Breast epithelium (tissue), 4 donors: ENCODE data around the gene PPM1M. TPM values are rescaled to one million over a fixed set of nuclear protein-coding genes. Genes with fewer than 3 reads are reported as not detected.

ENCODE experiments used
- DNase-seq, 2 donors: peaks; one replicate each; pipeline ENCODE4 v3.0.0-alpha.2; 2019; ENCODE audit warnings: low spot score in 2 of 2
- H3K27ac ChIP-seq, 2 donors: fragments of 200-600 bp; sonication (generic) in 1 of 2; one replicate each; pipeline ENCODE4 v1.5.1; 2016 to 2019; ENCODE audit warnings: mild to moderate bottlenecking in 1 of 2
- H3K27me3 ChIP-seq, 2 donors: fragments of 200-600 bp; sonication (generic) in 1 of 2; one replicate each; pipeline versions ENCODE4 v1.5.1 to v1.6.0; 2017 to 2019; ENCODE audit warnings: control low read depth in 1 of 2, mild to moderate bottlenecking in 1 of 2
- H3K36me3 ChIP-seq: fragments of 200-600 bp; one replicate; pipeline ENCODE4 v1.5.1; 2019
- H3K4me1 ChIP-seq, 2 donors: fragments of 200-600 bp; sonication (generic); one replicate each; pipeline ENCODE4 v1.5.1; 2016 to 2019; ENCODE audit warnings: control low read depth in 1 of 2
- H3K4me3 ChIP-seq, 3 donors: fragments of 200-600 bp; sonication (generic); 1 replicate in 2 of 3; 2 replicates in 1 of 3; pipeline ENCODE4 v1.5.1; 2016 to 2019; ENCODE audit warnings: mild to moderate bottlenecking in 3 of 3, moderate library complexity in 2 of 3
- H3K9me3 ChIP-seq, 2 donors: fragments of 200-600 bp; sonication (generic) in 1 of 2; one replicate each; pipeline ENCODE4 v1.5.1; 2016 to 2019; ENCODE audit warnings: control low read depth in 1 of 2
- POLR2A ChIP-seq: fragments of 450-650 bp; IDR thresholded peaks from one replicate; pipeline ENCODE4 v1.6.1; 2016; ENCODE audit warnings: antibody characterized with exemption, mild to moderate bottlenecking, moderate library complexity
- POLR2AphosphoS5 ChIP-seq, 3 donors: sonication (generic); formaldehyde crosslinking; IDR thresholded peaks; one replicate each; pipeline ENCODE4 v1.6.1; 2017; ENCODE audit warnings: antibody characterized with exemption in 3 of 3
- intact Hi-C: fragments of 100-400 bp; cut with DNase I; formaldehyde crosslinking; loops from one replicate; pipeline ENCODE4 v1.15.1; 2023; ENCODE audit warnings: low total_unique reads
- total RNA-seq, 3 donors: library from RNA; depleted of rRNA; stranded (reverse); fragments of >200 nt; gene quantifications; one replicate each; pipeline ENCODE4 v1.1.0, GENCODE V29; 2016
- TF ChIP-seq, protein P1 (sequence below), 3 donors: fragments of 450-650 bp; IDR thresholded peaks; one replicate each; pipeline ENCODE4 v1.5.1; 2016 to 2017; ENCODE audit warnings: antibody characterized with exemption in 3 of 3, mild to moderate bottlenecking in 3 of 3, moderate library complexity in 3 of 3

The PPM1M gene
- total RNA-seq, 3 donors from 2014 or later: 15.4 to 31.2 (median 20.2) TPM

DNA sequence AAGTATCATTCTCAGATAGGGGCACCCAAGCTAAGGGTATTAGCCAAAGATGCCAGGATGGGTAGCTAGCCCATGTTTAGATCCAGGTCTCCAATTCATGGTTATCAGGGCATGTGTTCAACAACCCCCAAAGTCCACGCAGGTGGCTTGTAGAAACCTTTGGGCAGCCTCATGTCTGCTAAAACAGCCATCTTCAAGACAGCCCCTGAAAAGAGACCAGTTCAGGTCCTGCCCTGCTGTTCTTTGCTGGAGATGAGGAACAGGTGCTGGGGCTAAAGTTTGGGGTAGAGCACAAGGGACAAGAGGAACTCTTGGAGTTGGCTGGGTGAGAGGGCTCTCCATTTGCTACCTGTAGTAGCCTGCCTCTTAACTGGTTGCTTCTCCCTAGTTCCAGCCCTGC is 4.6 kb downstream of the PPM1M start:
- no peak for DNase-seq
- H3K9me3 ChIP-seq: no peaks in the 10 kb centered on the region
- H3K27me3 ChIP-seq: no peaks in the 10 kb centered on the region
- H3K36me3 ChIP-seq: no peaks in the 10 kb centered on the region
- H3K27ac ChIP-seq: no peak overlapping the region
- H3K4me1 ChIP-seq: peaks cover 0 to 6% of the 10 kb centered on the region in 2 donors
- no peak overlapping the region for H3K4me3 ChIP-seq
- TF ChIP-seq, protein P1, sequence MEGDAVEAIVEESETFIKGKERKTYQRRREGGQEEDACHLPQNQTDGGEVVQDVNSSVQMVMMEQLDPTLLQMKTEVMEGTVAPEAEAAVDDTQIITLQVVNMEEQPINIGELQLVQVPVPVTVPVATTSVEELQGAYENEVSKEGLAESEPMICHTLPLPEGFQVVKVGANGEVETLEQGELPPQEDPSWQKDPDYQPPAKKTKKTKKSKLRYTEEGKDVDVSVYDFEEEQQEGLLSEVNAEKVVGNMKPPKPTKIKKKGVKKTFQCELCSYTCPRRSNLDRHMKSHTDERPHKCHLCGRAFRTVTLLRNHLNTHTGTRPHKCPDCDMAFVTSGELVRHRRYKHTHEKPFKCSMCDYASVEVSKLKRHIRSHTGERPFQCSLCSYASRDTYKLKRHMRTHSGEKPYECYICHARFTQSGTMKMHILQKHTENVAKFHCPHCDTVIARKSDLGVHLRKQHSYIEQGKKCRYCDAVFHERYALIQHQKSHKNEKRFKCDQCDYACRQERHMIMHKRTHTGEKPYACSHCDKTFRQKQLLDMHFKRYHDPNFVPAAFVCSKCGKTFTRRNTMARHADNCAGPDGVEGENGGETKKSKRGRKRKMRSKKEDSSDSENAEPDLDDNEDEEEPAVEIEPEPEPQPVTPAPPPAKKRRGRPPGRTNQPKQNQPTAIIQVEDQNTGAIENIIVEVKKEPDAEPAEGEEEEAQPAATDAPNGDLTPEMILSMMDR (IDR thresholded peaks at IDR 0.05): no peak
- TF ChIP-seq POLR2A: no peak
- no peak for TF ChIP-seq POLR2AphosphoS5 (IDR thresholded peaks at IDR 0.05)
- intact Hi-C loops: no loop called here

DNA sequence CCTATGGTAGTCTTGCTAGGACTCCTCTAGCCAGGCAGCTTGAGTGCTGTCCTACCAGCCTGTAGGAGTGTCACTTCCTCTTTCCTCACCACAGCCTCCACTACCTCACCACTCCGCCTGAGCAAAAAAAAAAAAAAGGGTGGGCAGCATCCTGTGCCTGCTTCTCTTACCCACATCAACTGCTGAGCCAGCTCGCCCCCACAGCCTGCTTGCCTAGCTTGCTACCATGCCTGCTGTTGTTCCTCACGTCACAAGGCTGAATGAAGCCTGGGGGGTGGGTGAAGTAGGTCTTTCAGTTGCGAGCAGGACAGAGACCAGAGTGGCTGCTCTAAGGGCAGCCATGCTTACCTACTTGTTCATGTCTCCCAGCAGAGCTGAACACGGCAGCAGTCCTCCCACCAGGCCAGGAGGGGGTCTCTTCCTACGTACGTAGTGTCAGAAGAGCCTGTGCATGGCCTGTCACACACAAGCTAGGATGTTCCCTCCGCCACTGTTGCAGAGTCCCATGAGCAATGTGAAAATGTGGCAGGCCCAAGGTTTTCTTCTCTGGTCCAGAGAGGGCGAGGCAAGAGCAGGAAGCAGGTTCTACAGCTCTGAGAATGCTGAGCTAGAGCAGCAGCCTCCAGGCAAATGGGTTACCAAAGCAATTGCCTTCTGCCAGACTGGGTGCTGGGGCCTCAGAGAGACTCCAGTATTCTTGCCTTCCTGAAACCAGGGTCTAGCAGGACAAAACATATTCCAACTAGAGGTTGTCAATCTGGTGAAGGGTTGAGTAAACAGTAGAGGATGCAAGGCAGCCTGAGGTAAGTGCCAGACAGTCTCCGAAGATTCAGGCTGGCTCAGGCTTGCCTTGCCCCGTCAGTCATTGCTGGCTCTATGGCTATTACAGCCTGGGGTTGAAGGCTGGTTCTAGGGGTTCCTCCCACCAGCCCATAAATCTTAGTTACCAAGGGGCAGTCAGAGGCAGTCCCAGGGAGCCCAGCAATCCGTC is 8.1 kb downstream of the PPM1M start:
- intact Hi-C loops: no loop called here
- TF ChIP-seq POLR2AphosphoS5 (IDR thresholded peaks at IDR 0.05) (no peak), POLR2A (no peak)
- TF ChIP-seq, protein P1 (IDR thresholded peaks at IDR 0.05): no peak
- no peak for DNase-seq
- H3K9me3 ChIP-seq: no peaks in the 10 kb centered on the region
- peaks cover 4% of the 10 kb centered on the region for H3K36me3 ChIP-seq
- H3K4me3 ChIP-seq: no peak overlapping the region
- H3K27ac ChIP-seq: peak overlapping the region; percentile 67 to 68
- no peaks in the 10 kb centered on the region for H3K27me3 ChIP-seq
- no peaks in the 10 kb centered on the region for H3K4me1 ChIP-seq

DNA sequence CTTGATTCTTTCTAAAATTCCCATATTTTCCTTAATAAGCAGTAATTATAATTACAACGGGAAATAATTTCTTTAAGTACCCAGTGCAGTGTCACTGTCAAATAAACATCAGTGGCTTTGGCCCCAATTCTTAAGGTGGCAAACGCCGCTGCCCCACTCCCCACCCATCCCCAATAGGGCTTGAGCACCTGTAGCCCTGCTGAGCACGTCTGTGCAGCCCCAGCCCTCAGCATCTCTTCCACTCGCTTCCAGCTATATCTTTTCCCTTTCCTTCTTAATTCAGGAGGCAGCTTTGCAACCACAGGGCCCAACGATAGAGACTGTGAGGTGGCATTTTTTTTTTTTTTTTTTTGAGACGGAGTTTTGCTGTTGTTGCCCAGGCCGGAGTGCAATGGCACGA is 9.0 kb downstream of the PPM1M start:
- DNase-seq: no peak
- Histone ChIP-seq H3K27ac (no peak overlapping the region), H3K36me3 (peaks cover 11% of the 10 kb centered on the region), H3K27me3 (no peaks in the 10 kb centered on the region), H3K4me3 (no peak overlapping the region), H3K4me1 (no peaks in the 10 kb centered on the region), H3K9me3 (no peaks in the 10 kb centered on the region)
- no peak for TF ChIP-seq POLR2AphosphoS5 (IDR thresholded peaks at IDR 0.05)
- TF ChIP-seq POLR2A: no peak
- TF ChIP-seq, protein P1 (IDR thresholded peaks at IDR 0.05): no peak
- intact Hi-C loops: no loop called here

DNA sequence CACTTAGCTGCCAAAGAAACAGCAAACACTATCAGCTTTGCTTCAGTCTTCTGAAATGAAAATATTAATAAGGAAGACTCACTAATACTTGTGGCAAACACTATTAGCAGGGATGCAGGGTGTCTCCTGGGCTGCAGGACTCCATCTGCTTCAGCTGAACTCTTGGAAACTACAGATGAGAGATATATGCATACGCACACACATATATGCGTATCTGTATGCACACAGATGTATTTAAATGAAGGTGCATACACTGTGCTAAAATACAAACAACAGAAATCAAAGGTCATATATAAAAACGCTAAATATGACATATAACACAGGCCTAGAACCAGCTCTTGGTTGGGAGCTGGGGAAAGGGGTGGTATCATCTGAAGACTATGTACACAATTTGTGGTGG is 10.6 kb downstream of the PPM1M start:
- Histone ChIP-seq H3K36me3 (peaks cover 13% of the 10 kb centered on the region), H3K27ac (no peak overlapping the region), H3K9me3 (no peaks in the 10 kb centered on the region), H3K4me1 (no peaks in the 10 kb centered on the region), H3K4me3 (no peak overlapping the region), H3K27me3 (no peaks in the 10 kb centered on the region)
- TF ChIP-seq, protein P1 (IDR thresholded peaks at IDR 0.05): no peak
- TF ChIP-seq POLR2A: no peak
- intact Hi-C loops: no loop called here
- DNase-seq: no peak

DNA sequence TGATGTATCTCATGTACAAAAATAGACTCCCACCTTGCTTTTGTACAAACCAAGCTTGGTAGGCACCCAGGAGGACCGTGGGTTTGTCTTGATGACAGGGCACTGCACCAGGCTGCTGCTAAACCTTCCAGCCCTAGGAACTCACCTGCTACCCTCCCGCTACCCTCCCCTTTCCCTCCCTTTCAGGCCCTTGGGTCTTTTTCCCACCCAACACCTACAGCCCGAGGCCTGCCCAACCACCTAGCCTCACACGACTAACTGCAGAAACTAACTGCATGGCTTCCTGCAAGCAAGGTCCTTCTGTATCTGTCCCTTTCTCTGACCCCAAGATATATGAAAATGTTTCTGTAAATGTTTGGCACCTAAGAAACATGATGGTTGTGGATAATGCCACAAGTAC is 11.1 kb downstream of the PPM1M start:
- Histone ChIP-seq H3K4me1 (no peaks in the 10 kb centered on the region), H3K9me3 (no peaks in the 10 kb centered on the region), H3K36me3 (peaks cover 13% of the 10 kb centered on the region), H3K4me3 (no peak overlapping the region), H3K27me3 (no peaks in the 10 kb centered on the region), H3K27ac (no peak overlapping the region)
- TF ChIP-seq, protein P1 (IDR thresholded peaks at IDR 0.05): no peak
- TF ChIP-seq POLR2A (no peak), POLR2AphosphoS5 (IDR thresholded peaks at IDR 0.05) (no peak)
- no peak for DNase-seq
- intact Hi-C loops: no loop called here
